GM23338 (cell line): ENCODE results near the gene RRP12. TPM values are rescaled to one million over a fixed set of nuclear protein-coding genes. Genes with fewer than 3 reads are reported as not detected.

ENCODE experiments used
- ATAC-seq: fragments of 200-7000 bp; cut with Tn5 transposase; 3 replicates; pipeline ENCODE4 v1.9.1; 2020
- DNase-seq: peaks from one replicate; pipeline ENCODE4 v3.0.0-alpha.2; 2015; ENCODE audit warnings: low spot score
- H2AFZ ChIP-seq: fragments of 200-600 bp; sonication (generic); 2 replicates; pipeline ENCODE4 v1.8.0; 2016; ENCODE audit warnings: antibody characterized with exemption, mild to moderate bottlenecking, moderate library complexity
- H3F3A ChIP-seq: fragments of 200-600 bp; sonication (generic); replicated peaks from 2 replicates; pipeline ENCODE4 v1.8.0; 2017; ENCODE audit warnings: antibody characterized with exemption, mixed run types, low read depth
- H3K27ac ChIP-seq: fragments of 200-600 bp; sonication (generic); 2 replicates; pipeline ENCODE4 v1.6.1; 2016; ENCODE audit warnings: low read depth
- H3K27me3 ChIP-seq: fragments of 200-600 bp; sonication (generic); 2 replicates; pipeline ENCODE4 v1.8.0; 2016; ENCODE audit warnings: mild to moderate bottlenecking, mixed run types, moderate library complexity; ENCODE audit not compliant: insufficient read depth
- H3K36me3 ChIP-seq: fragments of 200-600 bp; sonication (generic); 2 replicates; pipeline ENCODE4 v1.8.0; 2016; ENCODE audit warnings: mild to moderate bottlenecking; ENCODE audit not compliant: insufficient read depth
- H3K4me1 ChIP-seq: fragments of 200-600 bp; sonication (generic); 2 replicates; pipeline ENCODE4 v1.8.0; 2016; ENCODE audit warnings: mild to moderate bottlenecking, moderate library complexity; ENCODE audit not compliant: insufficient read depth
- H3K4me2 ChIP-seq: fragments of 200-600 bp; sonication (generic); 2 replicates; pipeline ENCODE4 v1.7.1; 2017; ENCODE audit warnings: mixed run types
- H3K4me3 ChIP-seq: fragments of 200-600 bp; sonication (generic); 2 replicates; pipeline ENCODE4 v1.6.1; 2016; ENCODE audit warnings: mixed run types
- H3K79me2 ChIP-seq: fragments of 200-600 bp; sonication (generic); replicated peaks from 2 replicates; pipeline ENCODE4 v1.8.0; 2017; ENCODE audit warnings: mild to moderate bottlenecking; ENCODE audit not compliant: insufficient read depth
- H3K9me2 ChIP-seq: fragments of 200-600 bp; sonication (generic); 2 replicates; pipeline ENCODE4 v1.8.0; 2017; ENCODE audit not compliant: insufficient read depth
- H4K20me1 ChIP-seq: fragments of 200-600 bp; sonication (generic); replicated peaks from 2 replicates; pipeline ENCODE4 v1.8.0; 2017; ENCODE audit warnings: mild to moderate bottlenecking; ENCODE audit not compliant: insufficient read depth
- H3K27ac Mint-ChIP-seq: 2 replicates; pipeline ENCODE4 v1.8.0; 2020; ENCODE audit warnings: inconsistent platforms, mild to moderate bottlenecking, moderate library complexity, mixed read lengths
- H3K27me3 Mint-ChIP-seq: 3 replicates; pipeline ENCODE4 v1.8.0; 2022; ENCODE audit warnings: low read depth, mild to moderate bottlenecking, moderate library complexity, mixed read lengths, inconsistent platforms; ENCODE audit not compliant: insufficient read depth, poor library complexity
- H3K36me3 Mint-ChIP-seq: 3 replicates; pipeline ENCODE4 v1.8.0; 2021; ENCODE audit warnings: low read depth, mild to moderate bottlenecking, inconsistent platforms, moderate library complexity, mixed read lengths
- H3K4me1 Mint-ChIP-seq: 3 replicates; pipeline ENCODE4 v1.8.0; 2020; ENCODE audit warnings: mild to moderate bottlenecking, inconsistent platforms, mixed read lengths
- H3K4me3 Mint-ChIP-seq: 3 replicates; pipeline ENCODE4 v1.8.0; 2021; ENCODE audit warnings: moderate library complexity, mild to moderate bottlenecking, inconsistent platforms, mixed read lengths
- H3K9me3 Mint-ChIP-seq: 3 replicates; pipeline ENCODE4 v1.8.0; 2020; ENCODE audit warnings: moderate library complexity, mild to moderate bottlenecking, inconsistent platforms, mixed read lengths
- CREB1 ChIP-seq: fragments of 250-450 bp; sonication (Bioruptor Pico); IDR thresholded peaks from 2 replicates; pipeline ENCODE4 v1.5.0; 2020; ENCODE audit warnings: low read depth, mild to moderate bottlenecking, moderate library complexity
- CTCF ChIP-seq, 2 experiments: fragments of 200-600 bp in 1 of 2; sonication (generic) in 1 of 2; conservative IDR thresholded peaks; 2 replicates each; pipeline versions ENCODE4 v1.5.1 to v1.6.1; 2016 to 2017; ENCODE audit warnings: antibody characterized with exemption in 2 of 2, low read depth in 2 of 2, mild to moderate bottlenecking in 2 of 2, moderate library complexity in 1 of 2
- EZH2 ChIP-seq: fragments of 200-600 bp; sonication (generic); IDR thresholded peaks from one replicate; pipeline ENCODE4 v1.8.0; 2017; ENCODE audit warnings: antibody characterized with exemption, mild to moderate bottlenecking, low read depth; ENCODE audit not compliant: unreplicated experiment
- EZH2phosphoT487 ChIP-seq: fragments of 200-600 bp; sonication (generic); IDR thresholded peaks from one replicate; pipeline ENCODE4 v1.8.1; 2018; ENCODE audit warnings: antibody characterized with exemption; ENCODE audit not compliant: unreplicated experiment
- JUNB ChIP-seq: IDR thresholded peaks from one replicate; pipeline ENCODE4 v1.6.1; 2016; ENCODE audit warnings: antibody characterized with exemption; ENCODE audit not compliant: unreplicated experiment
- NANOG ChIP-seq: IDR thresholded peaks from 2 replicates; pipeline ENCODE4 v1.6.1; 2016; ENCODE audit warnings: antibody characterized with exemption, borderline replicate concordance
- POLR2AphosphoS5 ChIP-seq: IDR thresholded peaks from 2 replicates; pipeline ENCODE4 v1.6.1; 2016; ENCODE audit warnings: antibody characterized with exemption, low read depth
- REST ChIP-seq: IDR thresholded peaks from one replicate; pipeline ENCODE4 v1.6.1; 2018; ENCODE audit warnings: antibody characterized with exemption; ENCODE audit not compliant: unreplicated experiment
- STAT1 ChIP-seq: IDR thresholded peaks from one replicate; pipeline ENCODE4 v1.6.1; 2016; ENCODE audit warnings: antibody characterized with exemption; ENCODE audit not compliant: unreplicated experiment
- ZNF114 ChIP-seq: fragments of 250-450 bp; sonication (Bioruptor Pico); IDR thresholded peaks from 2 replicates; pipeline ENCODE4 v1.5.0; 2020; ENCODE audit warnings: mild to moderate bottlenecking, moderate library complexity
- ZNF331 ChIP-seq: fragments of 250-450 bp; sonication (Bioruptor Pico); IDR thresholded peaks from 2 replicates; pipeline ENCODE4 v1.5.0; 2020; ENCODE audit warnings: low read depth, mild to moderate bottlenecking, moderate library complexity
- ZNF462 ChIP-seq: fragments of 250-450 bp; sonication (Bioruptor Pico); IDR thresholded peaks from 2 replicates; pipeline ENCODE4 v1.5.0; 2020; ENCODE audit warnings: mild to moderate bottlenecking, moderate library complexity
- polyA plus RNA-seq: library from polyadenylated mRNA; unstranded; fragments of >200 nt; fragmentation: Nextera tagmentation; extraction: Ambion mirVana; gene quantifications from 2 replicates; pipeline ENCODE4 v1.2.1, GENCODE V29; 2016
- total RNA-seq: library from RNA; depleted of rRNA; stranded (reverse); fragments of >200 nt; shearing (Covaris generic); gene quantifications from 2 replicates; pipeline ENCODE4 v1.2.3, GENCODE V29; 2014
- TF ChIP-seq, protein P1 (sequence below): IDR thresholded peaks from 2 replicates; pipeline ENCODE4 v1.6.1; 2016; ENCODE audit warnings: antibody characterized with exemption

Gene RRP12
- total and polyA plus RNA-seq, 2 experiments from 2014 or later = 53.4 to 62.6 TPM

- peaks cover 41% of the 10 kb centered on the region for H3K36me3 Mint-ChIP-seq
- Histone ChIP-seq H3K4me2 (peak overlapping the region; percentile 64; the same call in 1 of the 2 replicates), H3K27me3 (no peaks in the 10 kb centered on the region), H2AFZ (no peak overlapping the region), H3K36me3 (no peaks in the 10 kb centered on the region), H3K79me2 (peaks cover 55% of the 10 kb centered on the region), H3K4me3 (0 out of 2 replicates have a peak overlapping the region, but pooled peaks have one; percentile 17), H4K20me1 (peaks cover 31% of the 10 kb centered on the region), H3F3A (peaks cover 25% of the 10 kb centered on the region), H3K4me1 (peaks cover 51% of the 10 kb centered on the region), H3K27ac (no peak overlapping the region), H3K9me2 (no peaks in the 10 kb centered on the region)
- DNase-seq (no peak), ATAC-seq (no peak)
- peaks cover 14% of the 10 kb centered on the region for H3K27me3 Mint-ChIP-seq
- H3K9me3 Mint-ChIP-seq = no peaks in the 10 kb centered on the region
- peaks cover 38% of the 10 kb centered on the region for H3K4me1 Mint-ChIP-seq
- TF ChIP-seq ZNF331 (CRISPR knock-in tag) = no peak
- no peak for TF ChIP-seq CREB1 (CRISPR knock-in tag)
- TF ChIP-seq REST = no peak
- TF ChIP-seq STAT1 = no peak
- TF ChIP-seq JUNB = no peak
- no peak for TF ChIP-seq NANOG
- no peak for TF ChIP-seq CTCF (conservative IDR thresholded peaks at IDR 0.05; ENCODE audit: low read depth in 2 of 2)
- TF ChIP-seq EZH2phosphoT487 = no peak
- TF ChIP-seq EZH2 = no peak
- no peak for TF ChIP-seq ZNF462 (CRISPR knock-in tag)
- TF ChIP-seq, protein P1, sequence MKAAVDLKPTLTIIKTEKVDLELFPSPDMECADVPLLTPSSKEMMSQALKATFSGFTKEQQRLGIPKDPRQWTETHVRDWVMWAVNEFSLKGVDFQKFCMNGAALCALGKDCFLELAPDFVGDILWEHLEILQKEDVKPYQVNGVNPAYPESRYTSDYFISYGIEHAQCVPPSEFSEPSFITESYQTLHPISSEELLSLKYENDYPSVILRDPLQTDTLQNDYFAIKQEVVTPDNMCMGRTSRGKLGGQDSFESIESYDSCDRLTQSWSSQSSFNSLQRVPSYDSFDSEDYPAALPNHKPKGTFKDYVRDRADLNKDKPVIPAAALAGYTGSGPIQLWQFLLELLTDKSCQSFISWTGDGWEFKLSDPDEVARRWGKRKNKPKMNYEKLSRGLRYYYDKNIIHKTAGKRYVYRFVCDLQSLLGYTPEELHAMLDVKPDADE = no peak
- TF ChIP-seq POLR2AphosphoS5 = no peak
- no peak for TF ChIP-seq ZNF114 (CRISPR knock-in tag)
- H3K27ac Mint-ChIP-seq = no peak overlapping the region
- no peak overlapping the region; the same call in 2 of the 3 replicates for H3K4me3 Mint-ChIP-seq
Observed at GRCh38 chr10:97329766-97330165, 71.4 kb downstream of the RRP12 start.
